Measurements from ENCODE around the gene FAM168A.

FAM168A gene

DNA sequence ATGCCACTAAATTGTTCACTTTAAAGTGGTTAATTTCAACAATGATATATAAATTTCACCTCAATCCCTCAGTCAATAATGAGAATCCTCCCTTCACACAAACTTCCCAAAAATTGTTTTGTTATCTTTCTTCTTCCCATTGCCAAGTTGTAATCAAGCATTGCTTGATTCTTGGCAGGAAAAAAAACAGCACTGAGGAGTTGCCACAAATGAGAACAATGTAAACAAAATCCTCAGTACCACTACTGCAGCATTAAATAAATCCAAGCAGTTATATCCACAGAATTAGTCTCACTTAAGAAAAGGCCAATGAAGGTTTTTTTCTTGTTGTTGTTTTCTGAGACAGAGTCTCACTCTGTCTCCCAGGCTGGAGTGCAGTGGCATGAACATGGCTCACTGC, 38.2 kb downstream of the FAM168A start:
- TF ChIP-seq, protein P1, sequence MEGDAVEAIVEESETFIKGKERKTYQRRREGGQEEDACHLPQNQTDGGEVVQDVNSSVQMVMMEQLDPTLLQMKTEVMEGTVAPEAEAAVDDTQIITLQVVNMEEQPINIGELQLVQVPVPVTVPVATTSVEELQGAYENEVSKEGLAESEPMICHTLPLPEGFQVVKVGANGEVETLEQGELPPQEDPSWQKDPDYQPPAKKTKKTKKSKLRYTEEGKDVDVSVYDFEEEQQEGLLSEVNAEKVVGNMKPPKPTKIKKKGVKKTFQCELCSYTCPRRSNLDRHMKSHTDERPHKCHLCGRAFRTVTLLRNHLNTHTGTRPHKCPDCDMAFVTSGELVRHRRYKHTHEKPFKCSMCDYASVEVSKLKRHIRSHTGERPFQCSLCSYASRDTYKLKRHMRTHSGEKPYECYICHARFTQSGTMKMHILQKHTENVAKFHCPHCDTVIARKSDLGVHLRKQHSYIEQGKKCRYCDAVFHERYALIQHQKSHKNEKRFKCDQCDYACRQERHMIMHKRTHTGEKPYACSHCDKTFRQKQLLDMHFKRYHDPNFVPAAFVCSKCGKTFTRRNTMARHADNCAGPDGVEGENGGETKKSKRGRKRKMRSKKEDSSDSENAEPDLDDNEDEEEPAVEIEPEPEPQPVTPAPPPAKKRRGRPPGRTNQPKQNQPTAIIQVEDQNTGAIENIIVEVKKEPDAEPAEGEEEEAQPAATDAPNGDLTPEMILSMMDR (IDR thresholded peaks at IDR 0.05; ENCODE audit: low read depth, low read length) = no peak
- DNase-seq (ENCODE audit: low read depth in 2 of 2) = peak in 1 of 2 donors; percentile 29
- H3K4me3 ChIP-seq (replicated peaks in 1 of 2; ENCODE audit: low read depth in 2 of 2, low read length in 2 of 2) = no peak overlapping the region

DNA sequence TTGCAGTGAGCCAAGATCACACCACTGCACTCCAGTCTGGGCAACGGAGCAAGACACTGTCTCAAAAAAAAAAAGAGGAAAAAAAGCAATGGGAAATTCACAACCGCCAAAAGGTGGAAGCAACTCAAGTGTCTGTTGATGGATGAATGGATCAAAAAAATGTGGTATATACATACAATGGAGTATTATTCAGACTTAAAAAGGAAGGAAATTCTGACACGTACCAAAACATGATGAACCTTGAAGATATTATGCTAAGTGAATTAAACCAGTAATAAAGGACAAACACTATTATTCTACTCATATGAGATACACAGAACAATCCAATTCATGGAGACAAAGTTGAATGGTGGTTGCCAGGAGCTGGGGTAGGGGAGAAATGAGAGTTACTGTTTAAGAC, 40.9 kb downstream of the FAM168A start:
- TF ChIP-seq, protein P1 (IDR thresholded peaks at IDR 0.05; ENCODE audit: low read depth, low read length) = no peak
- no peak overlapping the region for H3K4me3 ChIP-seq (replicated peaks in 1 of 2; ENCODE audit: low read depth in 2 of 2, low read length in 2 of 2)
- no peak for DNase-seq (ENCODE audit: low read depth in 2 of 2)

DNA sequence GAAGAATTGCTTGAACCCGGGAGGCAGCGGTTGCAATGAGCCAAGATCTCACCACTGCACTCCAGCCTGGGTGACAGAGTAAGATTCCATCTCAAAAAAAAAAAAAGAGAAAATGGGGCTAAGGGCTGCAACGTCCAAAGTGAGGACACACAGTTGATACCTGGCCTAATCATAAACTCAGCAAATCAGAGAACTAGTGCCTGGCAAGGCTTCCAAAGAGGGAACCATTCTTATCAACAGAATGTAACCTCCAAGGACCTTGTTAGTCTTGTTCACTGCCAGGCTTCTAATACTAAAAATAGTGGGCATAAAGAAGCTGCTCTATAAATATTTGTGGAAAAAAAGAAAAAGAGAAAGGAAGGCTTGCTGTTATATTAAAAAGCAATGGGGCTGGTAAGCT, 42.3 kb downstream of the FAM168A start:
- TF ChIP-seq, protein P1 (IDR thresholded peaks at IDR 0.05; ENCODE audit: low read depth, low read length) = no peak
- no peak overlapping the region for H3K4me3 ChIP-seq (replicated peaks in 1 of 2; ENCODE audit: low read depth in 2 of 2, low read length in 2 of 2)
- DNase-seq (ENCODE audit: low read depth in 2 of 2) = no peak

DNA sequence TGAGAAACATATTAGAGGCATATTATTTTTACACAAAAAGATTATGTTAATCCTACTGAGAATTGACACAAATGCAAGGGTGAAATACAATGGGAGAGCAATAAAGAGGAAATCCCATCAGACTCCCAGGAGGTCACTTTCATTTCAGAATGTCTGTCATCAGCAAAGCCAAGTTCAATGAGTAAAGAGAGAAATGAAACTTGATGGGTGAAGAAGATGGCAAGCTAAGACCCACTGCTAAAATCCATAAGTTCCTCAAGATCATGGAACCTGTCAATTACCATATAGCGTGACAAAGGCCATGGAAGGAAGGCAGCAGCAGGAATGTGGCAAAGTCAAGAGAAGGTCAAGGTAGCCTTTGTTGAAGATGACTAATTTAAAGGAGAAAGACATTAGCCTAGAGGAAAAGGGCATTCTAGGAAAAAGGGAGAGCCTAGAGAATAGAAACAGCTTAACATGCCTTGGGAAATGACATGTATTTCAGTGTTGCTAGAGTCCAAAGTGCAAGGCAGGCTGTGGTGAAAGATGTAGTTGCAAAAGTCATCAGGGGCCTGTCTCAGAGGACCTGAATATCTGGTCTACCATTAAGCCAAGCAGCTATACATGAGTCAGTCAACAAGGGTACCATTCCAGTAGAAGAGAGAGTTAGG, 43.1 kb downstream of the FAM168A start:
- no peak overlapping the region for H3K4me3 ChIP-seq (replicated peaks in 1 of 2; ENCODE audit: low read depth in 2 of 2, low read length in 2 of 2)
- TF ChIP-seq, protein P1 (IDR thresholded peaks at IDR 0.05; ENCODE audit: low read depth, low read length) = no peak
- DNase-seq (ENCODE audit: low read depth in 2 of 2) = no peak

DNA sequence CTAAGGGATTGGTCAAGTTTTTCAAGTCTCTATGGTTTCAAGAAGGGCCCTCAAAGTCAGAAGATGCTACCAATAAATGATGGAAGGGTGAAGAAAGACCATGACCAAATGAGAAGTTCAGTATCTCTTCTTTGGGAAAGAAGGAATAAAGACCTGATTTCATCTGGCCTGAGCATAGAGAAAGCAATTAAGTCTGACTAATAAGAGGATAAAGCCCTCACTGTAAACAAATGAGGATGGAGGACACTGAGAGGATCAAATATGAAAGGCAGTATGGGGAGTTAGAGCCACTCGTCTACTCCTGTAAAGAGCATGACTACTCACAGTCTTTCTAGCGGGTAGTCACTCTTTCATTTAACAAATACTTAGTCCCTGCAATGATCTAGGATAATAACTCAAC, 44.6 kb downstream of the FAM168A start:
- no peak overlapping the region for H3K4me3 ChIP-seq (replicated peaks in 1 of 2; ENCODE audit: low read depth in 2 of 2, low read length in 2 of 2)
- DNase-seq (ENCODE audit: low read depth in 2 of 2) = no peak
- TF ChIP-seq, protein P1 (IDR thresholded peaks at IDR 0.05; ENCODE audit: low read depth, low read length) = no peak

DNA sequence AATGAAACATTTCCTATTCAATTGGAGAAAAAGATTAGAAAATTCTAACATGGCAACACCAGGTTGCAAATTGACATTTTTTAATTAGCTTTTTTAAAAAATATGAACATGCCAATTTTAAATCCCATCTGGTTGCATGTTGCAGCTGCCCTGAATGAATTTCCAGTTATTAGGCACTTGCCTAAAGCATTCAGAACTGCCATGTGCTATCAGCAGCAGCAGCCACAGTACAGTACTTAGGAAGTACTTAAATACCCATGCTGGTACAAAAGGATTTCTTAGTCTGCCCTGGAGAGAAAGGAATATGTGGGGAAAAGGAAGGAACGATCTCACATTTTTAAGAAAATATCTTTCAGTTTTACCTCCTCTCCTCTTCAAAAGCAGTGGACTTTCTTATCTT, 46.2 kb downstream of the FAM168A start:
- peak in 1 of 2 donors; percentile 19 for DNase-seq (ENCODE audit: low read depth in 2 of 2)
- no peak overlapping the region for H3K4me3 ChIP-seq (replicated peaks in 1 of 2; ENCODE audit: low read depth in 2 of 2, low read length in 2 of 2)
- TF ChIP-seq, protein P1 (IDR thresholded peaks at IDR 0.05; ENCODE audit: low read depth, low read length) = no peak

DNA sequence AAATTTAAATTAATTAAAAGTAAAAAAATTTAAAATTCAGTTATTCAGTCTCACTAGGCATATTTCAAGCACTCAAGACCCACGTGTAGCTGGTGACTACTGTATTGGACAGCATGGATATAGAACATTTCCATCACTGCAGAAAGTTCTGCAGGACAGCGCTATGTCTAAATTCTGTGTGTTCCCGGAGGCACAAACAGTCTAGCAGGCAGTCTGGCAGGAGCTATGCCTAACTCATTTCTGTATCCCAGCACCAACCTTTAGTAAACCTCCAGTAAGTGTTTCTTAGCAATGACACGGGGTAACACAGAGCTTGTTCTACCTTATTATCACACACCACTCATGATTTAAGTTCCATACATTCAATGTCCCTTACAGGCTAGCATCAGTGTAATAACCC, 48.5 kb downstream of the FAM168A start:
- no peak overlapping the region for H3K4me3 ChIP-seq (replicated peaks in 1 of 2; ENCODE audit: low read depth in 2 of 2, low read length in 2 of 2)
- TF ChIP-seq, protein P1 (IDR thresholded peaks at IDR 0.05; ENCODE audit: low read depth, low read length) = no peak
- DNase-seq (ENCODE audit: low read depth in 2 of 2) = no peak
